Stimulated activated CD4-positive, alpha-beta T cell treated with anti-CD3 and anti-CD28 coated beads, Interleukin-1b, Interleukin-23, amount 100 ng/mL, for 24 hours (primary cell): ENCODE data around the gene GPR180.
A peak's percentile ranks its signal among the peaks of the same experiment; 100 is the strongest.
"Not testable (repeated sequence)": the region's sequence is repeated elsewhere in the genome, so short reads cannot be mapped to it uniquely, and the experiment has no call there.

Experiments
- DNase-seq, 4 experiments: peaks; one replicate each; pipeline ENCODE4 v3.0.0-alpha.2; 2020; ENCODE audit warnings: low read depth in 4 of 4, low spot score in 1 of 4

GPR180 gene

GRCh38 chr13:94595950-94596574 is 5.6 kb upstream of the GPR180 start, which contains the start of gene TGDS:
Gene TGDS (minus strand): TSS chr13:94596152. CDS start chr13:94596136, 16 bp downstream.
- peak; percentile 62 to 79 (median 74) for DNase-seq

- no peak for DNase-seq
These were observed 5.1 kb upstream of the GPR180 start for GRCh38 chr13:94596575-94596971.

- DNase-seq: no peak
These were observed 3.4 kb upstream of the GPR180 start for GRCh38 chr13:94598281-94598680.

- DNase-seq: no peak
These were observed 1.8 kb upstream of the GPR180 start for GRCh38 chr13:94599877-94600276.

GRCh38 chr13:94602467-94602866 is 810 bp downstream of the GPR180 start:
- DNase-seq: no peak

GRCh38 chr13:94607056-94607455 is 5.4 kb downstream of the GPR180 start:
- no peak for DNase-seq

- DNase-seq: no peak
These were observed 6.3 kb downstream of the GPR180 start for GRCh38 chr13:94607939-94608338.

GRCh38 chr13:94608586-94608985 is 6.9 kb downstream of the GPR180 start:
- DNase-seq: no peak

- no peak for DNase-seq
These were observed 7.5 kb downstream of the GPR180 start for GRCh38 chr13:94609196-94609595.

- DNase-seq: no peak
These were observed 8.8 kb downstream of the GPR180 start for GRCh38 chr13:94610475-94610874.

- no peak for DNase-seq
These were observed 10.4 kb downstream of the GPR180 start for GRCh38 chr13:94612050-94612449.

- DNase-seq: no peak
These were observed 11.4 kb downstream of the GPR180 start for GRCh38 chr13:94613051-94613450.

GRCh38 chr13:94617389-94618000 is 15.8 kb downstream of the GPR180 start:
- DNase-seq: no peak

- DNase-seq: no peak
These were observed 18.7 kb downstream of the GPR180 start for GRCh38 chr13:94620286-94620896.

- no peak for DNase-seq
These were observed 20.7 kb downstream of the GPR180 start for GRCh38 chr13:94622344-94622743.

- no peak for DNase-seq
These were observed 21.7 kb downstream of the GPR180 start for GRCh38 chr13:94623316-94623715.

- no peak for DNase-seq
These were observed 29.2 kb downstream of the GPR180 start for GRCh38 chr13:94630858-94631257.

- DNase-seq: no peak
These were observed 30.7 kb downstream of the GPR180 start for GRCh38 chr13:94632226-94632980.

- DNase-seq: not testable (repeated sequence)
These were observed 34.4 kb downstream of the GPR180 start for GRCh38 chr13:94636096-94636495.

- no peak for DNase-seq
These were observed 35.4 kb downstream of the GPR180 start for GRCh38 chr13:94636942-94637578.

GRCh38 chr13:94637677-94638076 is 36.0 kb downstream of the GPR180 start:
- DNase-seq: not testable (repeated sequence)
